HG03575 (cell line): ENCODE results near the gene TCEAL1.

ENCODE experiments used
- ATAC-seq: cut with Tn5 transposase; IDR thresholded peaks from one replicate; pipeline ENCODE4 v1.9.1; 2021; ENCODE audit not compliant: unreplicated experiment, insufficient number of reproducible peaks, low FRiP score; ENCODE audit errors: extremely low read depth

The TCEAL1 gene

GRCh38 chrX:103666202-103667107, 37.7 kb downstream of the TCEAL1 start:
- ATAC-seq = no peak

GRCh38 chrX:103669745-103670144, 41.0 kb downstream of the TCEAL1 start:
- no peak for ATAC-seq

- no peak for ATAC-seq
These were observed 46.0 kb downstream of the TCEAL1 start for GRCh38 chrX:103674531-103675454.

GRCh38 chrX:103678199-103678993, 49.6 kb downstream of the TCEAL1 start:
- ATAC-seq = no peak
